Activated T-cell treated with anti-CD3 and anti-CD28 coated beads, Interleukin-2, amount 50 U/mL, for 24 hours (primary cell): ENCODE measurements around the gene CDH4.

ENCODE experiments used
- DNase-seq: peaks from one replicate; pipeline ENCODE4 v3.0.0-alpha.2; 2020
- H3K27ac Mint-ChIP-seq: 2 replicates; pipeline ENCODE4 v1.8.0; 2020; ENCODE audit warnings: mild to moderate bottlenecking, mixed read lengths
- H3K27me3 Mint-ChIP-seq: 2 replicates; pipeline ENCODE4 v1.8.0; 2020; ENCODE audit warnings: mixed read lengths
- H3K36me3 Mint-ChIP-seq: 2 replicates; pipeline ENCODE4 v1.8.0; 2020; ENCODE audit warnings: low read depth, mixed read lengths
- H3K4me1 Mint-ChIP-seq: 2 replicates; pipeline ENCODE4 v1.8.0; 2020; ENCODE audit warnings: low read depth, mixed read lengths
- H3K4me3 Mint-ChIP-seq: 2 replicates; pipeline ENCODE4 v1.8.0; 2020; ENCODE audit warnings: mild to moderate bottlenecking, moderate library complexity, mixed read lengths
- H3K9me3 Mint-ChIP-seq: 2 replicates; pipeline ENCODE4 v1.8.0; 2020; ENCODE audit warnings: mixed read lengths

The CDH4 gene

DNA sequence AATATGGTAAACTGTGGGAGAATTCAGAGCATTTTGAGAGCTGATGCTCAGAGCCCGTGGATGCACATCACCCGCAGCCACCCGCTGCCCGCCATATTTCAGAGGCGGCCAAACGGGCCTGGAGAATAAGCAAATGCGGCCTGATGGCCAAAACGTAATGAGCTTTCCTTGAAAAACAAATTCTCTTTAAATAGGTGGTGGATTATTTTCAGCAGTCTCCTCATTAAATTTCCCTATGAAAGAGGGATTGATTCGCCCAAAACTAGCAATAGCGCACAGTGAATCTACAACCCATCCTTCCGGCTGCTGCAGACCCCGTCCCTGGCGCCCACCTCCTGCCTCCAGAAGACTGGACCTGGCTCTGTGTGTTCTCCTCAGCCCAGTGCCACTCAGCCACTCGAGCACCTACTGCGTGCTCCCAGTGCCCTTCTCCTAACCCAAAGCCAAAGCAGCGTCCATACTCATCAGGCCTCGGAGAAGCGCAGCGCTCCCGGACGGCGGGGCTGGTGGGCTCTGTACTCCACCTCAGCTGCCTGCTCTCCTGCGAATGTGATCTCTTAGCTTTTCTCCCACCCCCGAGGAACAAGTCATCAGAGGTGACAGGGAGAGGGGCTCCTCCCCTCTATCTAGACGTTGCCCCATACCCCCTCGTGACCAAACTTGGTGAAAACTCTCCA is 588.9 kb downstream of the CDH4 start:
- Mint-ChIP-seq H3K27me3 (no peaks in the 10 kb centered on the region), H3K27ac (no peak overlapping the region), H3K36me3 (no peaks in the 10 kb centered on the region), H3K9me3 (no peaks in the 10 kb centered on the region), H3K4me1 (no peaks in the 10 kb centered on the region), H3K4me3 (no peak overlapping the region)
- no peak for DNase-seq

DNA sequence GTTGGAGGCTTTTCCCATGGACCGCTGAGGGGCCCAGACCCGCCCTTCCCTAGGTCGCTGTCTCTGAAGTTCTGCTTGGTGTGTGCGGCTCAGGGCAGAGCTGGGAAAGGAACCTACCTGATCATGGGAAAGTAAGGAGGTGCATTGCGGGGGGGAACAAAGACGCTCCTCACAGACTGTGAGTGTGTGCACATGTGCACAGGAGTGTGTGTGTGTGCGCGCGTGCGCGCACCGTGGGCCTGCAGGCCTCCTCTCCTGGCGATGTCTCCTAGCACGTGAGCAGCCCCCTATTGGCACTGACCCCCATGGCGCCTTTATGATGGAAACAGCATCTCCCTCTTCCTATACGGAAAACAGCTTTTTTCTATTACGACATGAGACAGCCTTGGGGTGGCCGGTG is 589.5 kb downstream of the CDH4 start:
- DNase-seq, result no peak
- H3K27ac Mint-ChIP-seq, result no peak overlapping the region
- no peaks in the 10 kb centered on the region for H3K27me3 Mint-ChIP-seq
- H3K4me3 Mint-ChIP-seq, result no peak overlapping the region
- H3K36me3 Mint-ChIP-seq, result no peaks in the 10 kb centered on the region
- H3K4me1 Mint-ChIP-seq, result no peaks in the 10 kb centered on the region
- H3K9me3 Mint-ChIP-seq, result no peaks in the 10 kb centered on the region

GRCh38 chr20:61841966-61842365 is 589.9 kb downstream of the CDH4 start:
- DNase-seq, result no peak
- Mint-ChIP-seq H3K9me3 (no peaks in the 10 kb centered on the region), H3K27me3 (no peaks in the 10 kb centered on the region), H3K36me3 (no peaks in the 10 kb centered on the region), H3K4me1 (no peaks in the 10 kb centered on the region), H3K4me3 (no peak overlapping the region), H3K27ac (no peak overlapping the region)

- H3K27me3 Mint-ChIP-seq, result no peaks in the 10 kb centered on the region
- H3K9me3 Mint-ChIP-seq, result no peaks in the 10 kb centered on the region
- no peak overlapping the region for H3K4me3 Mint-ChIP-seq
- H3K4me1 Mint-ChIP-seq, result no peaks in the 10 kb centered on the region
- no peaks in the 10 kb centered on the region for H3K36me3 Mint-ChIP-seq
- DNase-seq, result no peak
- H3K27ac Mint-ChIP-seq, result no peak overlapping the region
Observed at GRCh38 chr20:61844621-61845020, 592.6 kb downstream of the CDH4 start.

- Mint-ChIP-seq H3K9me3 (no peaks in the 10 kb centered on the region), H3K27me3 (no peaks in the 10 kb centered on the region), H3K36me3 (no peaks in the 10 kb centered on the region), H3K27ac (no peak overlapping the region), H3K4me1 (no peaks in the 10 kb centered on the region), H3K4me3 (no peak overlapping the region)
- no peak for DNase-seq
Observed at GRCh38 chr20:61845233-61845671, 593.2 kb downstream of the CDH4 start.

DNA sequence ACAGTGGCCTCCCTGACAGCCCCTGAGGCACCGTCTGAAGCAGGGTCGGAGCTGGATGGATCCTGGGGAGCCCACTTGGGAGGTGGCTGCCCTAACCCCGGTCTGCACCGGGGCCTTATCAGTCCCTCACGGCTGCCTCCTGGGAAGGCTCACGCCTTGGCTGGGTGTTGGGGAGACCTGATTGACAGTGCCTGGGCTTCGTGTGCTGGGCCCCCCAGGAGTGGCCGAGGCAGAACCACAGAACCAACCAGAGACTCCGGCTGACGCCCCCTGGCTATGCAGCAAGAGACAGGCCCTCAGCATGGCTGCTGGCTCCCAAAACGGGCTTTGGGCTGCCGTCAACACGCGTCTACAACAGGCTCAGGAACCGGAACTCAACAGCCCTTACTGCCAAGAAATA is 594.0 kb downstream of the CDH4 start:
- DNase-seq, result no peak
- Mint-ChIP-seq H3K36me3 (no peaks in the 10 kb centered on the region), H3K27me3 (no peaks in the 10 kb centered on the region), H3K9me3 (no peaks in the 10 kb centered on the region), H3K4me3 (no peak overlapping the region), H3K27ac (no peak overlapping the region), H3K4me1 (no peaks in the 10 kb centered on the region)

GRCh38 chr20:61846741-61847419 is 594.8 kb downstream of the CDH4 start:
- Mint-ChIP-seq H3K36me3 (no peaks in the 10 kb centered on the region), H3K4me1 (no peaks in the 10 kb centered on the region), H3K27ac (no peak overlapping the region), H3K9me3 (no peaks in the 10 kb centered on the region), H3K4me3 (no peak overlapping the region), H3K27me3 (no peaks in the 10 kb centered on the region)
- DNase-seq, result no peak

GRCh38 chr20:61847420-61847748 is 595.3 kb downstream of the CDH4 start:
- no peaks in the 10 kb centered on the region for H3K4me1 Mint-ChIP-seq
- no peaks in the 10 kb centered on the region for H3K27me3 Mint-ChIP-seq
- no peaks in the 10 kb centered on the region for H3K9me3 Mint-ChIP-seq
- H3K27ac Mint-ChIP-seq, result no peak overlapping the region
- DNase-seq, result no peak
- H3K4me3 Mint-ChIP-seq, result no peak overlapping the region
- no peaks in the 10 kb centered on the region for H3K36me3 Mint-ChIP-seq

GRCh38 chr20:61847986-61848385 is 595.9 kb downstream of the CDH4 start:
- DNase-seq, result no peak
- Mint-ChIP-seq H3K36me3 (no peaks in the 10 kb centered on the region), H3K4me3 (no peak overlapping the region), H3K27me3 (no peaks in the 10 kb centered on the region), H3K27ac (no peak overlapping the region), H3K4me1 (no peaks in the 10 kb centered on the region), H3K9me3 (no peaks in the 10 kb centered on the region)

DNA sequence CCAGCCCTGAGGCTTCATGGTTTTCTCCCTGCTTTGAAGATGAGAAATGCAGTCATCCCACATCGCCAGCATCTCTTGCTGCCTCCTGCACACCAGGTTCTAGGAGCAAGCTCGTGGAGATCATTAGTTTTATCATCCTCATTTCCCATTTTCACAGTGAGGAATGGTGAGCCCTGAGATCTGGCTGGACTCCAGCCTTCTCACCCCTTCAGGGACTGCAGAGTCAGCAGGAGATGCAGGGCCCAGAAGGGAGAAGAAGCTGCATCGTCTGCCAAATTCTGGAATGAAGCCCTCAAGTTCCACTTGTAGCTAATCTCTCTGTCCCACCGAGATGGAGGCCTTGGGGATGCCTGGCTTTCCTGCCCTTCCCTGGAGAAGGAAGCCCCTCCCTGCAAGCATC is 596.8 kb downstream of the CDH4 start:
- Mint-ChIP-seq H3K4me1 (no peaks in the 10 kb centered on the region), H3K36me3 (no peaks in the 10 kb centered on the region), H3K4me3 (no peak overlapping the region), H3K27me3 (no peaks in the 10 kb centered on the region), H3K27ac (no peak overlapping the region), H3K9me3 (no peaks in the 10 kb centered on the region)
- DNase-seq, result no peak

DNA sequence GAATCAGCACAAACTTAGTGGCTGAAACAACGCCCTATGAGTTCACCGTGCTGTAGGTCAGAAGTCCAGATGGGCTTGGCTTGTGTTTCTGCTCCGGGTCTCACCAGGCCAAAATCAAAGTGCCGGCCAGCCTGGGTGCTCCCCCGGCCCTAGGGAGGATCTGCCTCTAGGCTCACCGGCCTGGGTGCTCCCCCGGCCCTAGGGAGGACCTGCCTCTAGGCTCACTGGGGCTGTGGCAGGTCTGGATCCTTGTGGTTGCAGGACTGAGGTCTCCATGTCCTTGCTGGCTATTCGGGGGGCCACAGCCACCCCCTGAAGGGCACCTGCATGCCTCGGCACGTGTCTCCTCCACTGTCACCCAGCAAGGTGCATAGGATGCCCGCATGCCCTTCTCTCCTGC is 597.3 kb downstream of the CDH4 start:
- H3K9me3 Mint-ChIP-seq, result no peaks in the 10 kb centered on the region
- no peak overlapping the region for H3K4me3 Mint-ChIP-seq
- H3K36me3 Mint-ChIP-seq, result no peaks in the 10 kb centered on the region

GRCh38 chr20:61849822-61850221 is 597.8 kb downstream of the CDH4 start:
- no peaks in the 10 kb centered on the region for H3K27me3 Mint-ChIP-seq
- no peak for DNase-seq
- H3K4me3 Mint-ChIP-seq, result no peak overlapping the region
- no peak overlapping the region for H3K27ac Mint-ChIP-seq
- H3K36me3 Mint-ChIP-seq, result no peaks in the 10 kb centered on the region
- no peaks in the 10 kb centered on the region for H3K9me3 Mint-ChIP-seq
- no peaks in the 10 kb centered on the region for H3K4me1 Mint-ChIP-seq

More for the DNA sequence above, 597.3 kb downstream of the CDH4 start:
- Mint-ChIP-seq H3K27me3 (no peaks in the 10 kb centered on the region), H3K4me1 (no peaks in the 10 kb centered on the region), H3K27ac (no peak overlapping the region)
- DNase-seq, result no peak

DNA sequence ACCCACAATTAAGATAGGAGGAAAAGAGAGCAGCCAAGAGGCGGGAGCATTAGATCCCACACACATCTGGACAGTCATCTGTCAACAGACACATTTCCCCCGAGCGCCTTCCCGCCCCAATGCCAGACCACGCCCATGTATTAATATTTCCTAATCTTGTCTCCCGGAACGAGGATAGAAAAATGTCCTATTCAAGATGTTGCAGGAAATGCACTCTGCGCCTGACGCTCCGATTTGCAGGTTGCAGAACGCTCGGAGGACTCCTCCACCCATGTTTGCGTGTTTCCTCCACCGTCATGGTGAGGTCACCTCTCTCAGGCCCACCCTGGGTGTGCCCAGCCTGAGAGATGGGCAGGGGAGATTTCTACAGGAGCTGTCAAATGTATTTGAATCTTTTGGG is 598.4 kb downstream of the CDH4 start:
- Mint-ChIP-seq H3K27me3 (no peaks in the 10 kb centered on the region), H3K36me3 (no peaks in the 10 kb centered on the region), H3K9me3 (no peaks in the 10 kb centered on the region), H3K27ac (no peak overlapping the region), H3K4me3 (no peak overlapping the region), H3K4me1 (no peaks in the 10 kb centered on the region)
- DNase-seq, result no peak

GRCh38 chr20:61850926-61851900 is 599.2 kb downstream of the CDH4 start:
- H3K4me1 Mint-ChIP-seq, result no peaks in the 10 kb centered on the region
- no peak for DNase-seq
- H3K4me3 Mint-ChIP-seq, result no peak overlapping the region
- no peaks in the 10 kb centered on the region for H3K9me3 Mint-ChIP-seq
- no peak overlapping the region for H3K27ac Mint-ChIP-seq
- no peaks in the 10 kb centered on the region for H3K36me3 Mint-ChIP-seq
- no peaks in the 10 kb centered on the region for H3K27me3 Mint-ChIP-seq
